NCI-H2171 (cell line): Measurements from ENCODE around the gene KIZ.

Experiments used
- DNase-seq: peaks from one replicate; lab custom pipeline; 2025; lab: John Stamatoyannopoulos, UW

KIZ gene

DNA sequence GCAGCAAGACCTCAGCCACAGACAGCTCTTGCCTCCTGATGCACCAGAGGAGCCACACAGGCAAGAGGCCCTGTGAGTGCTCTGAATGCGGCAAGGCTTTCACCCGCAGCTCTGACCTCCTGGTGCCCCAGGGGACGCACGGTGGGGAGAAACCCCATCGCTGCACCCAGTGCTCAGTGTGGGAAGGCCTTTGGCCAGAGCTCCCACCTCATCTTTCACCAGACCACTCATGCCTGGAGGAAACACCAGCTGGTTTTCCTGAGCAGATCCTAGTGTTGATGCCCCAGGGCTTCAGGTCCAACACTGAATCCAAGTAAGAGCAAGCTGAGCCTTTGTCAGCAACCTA lies 140.3 kb downstream of the KIZ start:
- DNase-seq, result no peak

DNA sequence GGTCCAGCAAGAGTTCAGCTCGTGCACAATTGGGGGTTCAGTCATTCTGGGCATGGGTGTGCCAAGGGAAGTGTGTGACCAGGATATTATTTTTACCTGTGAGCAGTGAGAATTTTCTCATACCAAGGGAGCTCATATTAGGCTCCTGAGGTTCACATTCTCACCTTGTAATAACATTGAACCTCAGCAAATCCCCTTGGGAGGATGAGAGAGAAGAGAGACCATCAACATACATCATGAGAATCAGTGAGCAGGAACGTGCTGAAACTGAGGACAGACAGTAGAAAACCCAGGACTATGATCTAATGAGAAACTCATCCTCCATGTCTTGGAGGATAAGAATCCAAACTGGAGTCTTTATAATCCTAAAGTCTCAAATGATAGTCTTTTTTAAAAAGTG lies 143.9 kb downstream of the KIZ start:
- no peak for DNase-seq

DNA sequence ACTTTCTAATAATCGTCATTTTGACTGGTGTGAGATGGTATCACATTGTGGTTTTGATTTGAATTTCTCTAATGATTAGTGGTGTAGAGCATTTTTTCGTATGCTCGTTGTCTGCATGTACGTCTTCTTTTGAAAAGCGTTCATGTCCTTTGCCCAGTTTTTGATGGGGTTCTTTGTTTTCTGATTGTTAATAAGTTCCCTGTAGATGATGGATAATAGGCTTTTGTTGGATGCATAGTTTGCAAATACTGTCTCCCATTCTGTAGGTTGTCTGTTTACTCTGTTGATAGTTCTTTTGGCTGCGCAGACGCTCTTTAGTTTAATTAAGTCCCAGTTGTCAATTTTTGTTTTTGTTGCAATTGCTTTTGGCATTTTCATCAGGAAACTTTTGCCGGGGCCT lies 144.9 kb downstream of the KIZ start:
- DNase-seq, result no peak

- DNase-seq, result no peak
Observed at GRCh38 chr20:21272279-21272678, 146.4 kb downstream of the KIZ start.

- DNase-seq, result no peak
Observed at GRCh38 chr20:21272679-21273078, 146.8 kb downstream of the KIZ start.

- DNase-seq, result no peak
Observed at GRCh38 chr20:21273755-21274386, 148.0 kb downstream of the KIZ start.

DNA sequence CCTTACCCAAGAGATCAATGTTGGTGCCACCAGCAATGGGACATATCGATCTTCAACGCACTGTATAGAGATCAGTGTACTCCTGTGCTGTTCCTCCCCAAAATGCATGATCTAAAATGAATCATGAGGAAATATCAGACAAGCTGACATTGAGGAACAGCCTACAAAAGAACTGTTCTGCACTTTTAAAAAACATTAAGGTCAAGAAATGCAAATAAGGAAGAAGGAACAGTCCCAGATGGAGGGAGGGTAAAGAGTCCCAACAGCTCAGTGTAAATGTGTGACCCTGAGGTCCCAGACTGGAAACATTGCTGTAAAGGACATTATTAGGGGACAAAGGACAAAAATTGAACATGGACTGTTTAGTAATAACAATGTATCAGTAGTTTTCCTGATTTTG lies 152.9 kb downstream of the KIZ start:
- no peak for DNase-seq

- DNase-seq, result no peak
Observed at GRCh38 chr20:21279706-21280521, 154.0 kb downstream of the KIZ start.

- no peak for DNase-seq
Observed at GRCh38 chr20:21280522-21281016, 154.7 kb downstream of the KIZ start.

- no peak for DNase-seq
Observed at GRCh38 chr20:21286775-21287174, 160.9 kb downstream of the KIZ start.

DNA sequence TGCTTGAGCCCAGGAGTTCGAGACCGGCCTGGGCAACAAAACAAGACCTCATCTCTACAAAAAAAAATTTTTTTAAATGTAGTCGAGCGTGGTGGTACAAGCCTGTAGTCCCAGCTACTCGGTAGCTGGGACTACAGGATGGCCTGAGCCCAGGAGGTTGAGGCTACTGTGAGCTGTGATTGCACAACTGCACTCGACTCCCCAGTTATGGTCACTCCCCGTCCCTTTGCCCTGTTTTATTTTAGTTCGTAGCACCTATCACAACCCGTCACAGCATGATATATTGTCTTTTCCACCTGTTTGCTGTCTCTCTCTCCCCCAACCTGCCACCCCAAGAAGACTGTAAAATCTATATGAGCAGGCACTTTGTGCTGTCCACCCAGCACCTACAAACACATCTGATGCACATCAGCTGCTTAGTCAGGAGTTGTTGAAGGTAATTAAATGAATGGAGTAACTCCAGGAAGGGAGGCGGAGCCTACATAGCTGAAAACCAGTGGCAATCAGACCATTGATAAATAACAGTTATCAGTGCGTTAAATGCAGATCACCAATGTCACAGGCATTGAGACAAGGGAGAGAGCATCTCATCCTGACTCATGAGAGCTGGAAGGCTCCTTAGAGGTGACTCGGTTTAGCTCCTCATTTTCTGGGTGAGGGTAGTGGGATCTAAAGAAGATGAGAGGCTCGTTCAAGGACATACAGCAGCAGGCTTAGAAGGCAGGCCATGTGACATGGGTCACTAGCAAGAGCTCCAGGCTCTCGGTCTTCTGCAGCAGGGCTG lies 162.9 kb downstream of the KIZ start:
- DNase-seq, result no peak

GRCh38 chr20:21289651-21290050 lies 163.8 kb downstream of the KIZ start:
- no peak for DNase-seq

GRCh38 chr20:21291026-21291425 lies 165.1 kb downstream of the KIZ start:
- no peak for DNase-seq

DNA sequence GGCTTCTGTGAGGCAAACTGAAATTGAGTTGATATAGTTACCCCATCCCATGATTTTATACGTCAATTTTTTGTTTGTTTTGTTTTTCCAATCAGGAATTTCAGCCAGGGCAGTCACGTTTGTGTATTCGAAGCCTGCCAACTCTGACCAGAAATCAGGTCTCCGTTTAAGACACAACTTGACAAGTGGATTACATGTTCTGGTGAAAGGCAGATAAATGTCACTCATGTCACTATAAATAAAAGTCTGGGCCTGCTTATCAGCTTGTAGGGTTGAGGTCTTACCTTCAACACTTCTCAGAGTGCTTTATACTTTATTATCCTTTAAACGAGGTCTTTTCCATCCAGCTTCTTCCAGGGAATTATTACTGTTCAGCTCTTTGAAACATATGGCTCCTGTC lies 168.9 kb downstream of the KIZ start:
- no peak for DNase-seq
